Natural killer cell (primary cell): ENCODE measurements around the gene USP14. TPM values are rescaled to one million over a fixed set of nuclear protein-coding genes. Genes with fewer than 3 reads are reported as not detected.

ENCODE experiments used
- ATAC-seq, 3 donors: fragments of 150-1000 bp in 2 of 3; fragments of 200-7000 bp in 1 of 3; cut with Tn5 transposase; 1 replicate in 1 of 3; 2 replicates in 2 of 3; pipeline ENCODE4 v1.10.0; 2021; ENCODE audit warnings: mild to moderate bottlenecking in 2 of 3, moderate library complexity in 2 of 3
- DNase-seq, 2 donors: peaks; one replicate each; pipeline versions ENCODE4 v3.0.0 to v3.0.0-alpha.2; 2013 to 2021; ENCODE audit warnings: mixed read lengths in 1 of 2
- H3K27ac ChIP-seq: one replicate; pipeline ENCODE4 v1.5.1; 2013; ENCODE audit warnings: mild to moderate bottlenecking, low read length
- H3K27me3 ChIP-seq: one replicate; pipeline ENCODE4 v1.6.1; 2013; ENCODE audit warnings: low read length; ENCODE audit not compliant: control insufficient read depth, insufficient read depth
- H3K36me3 ChIP-seq: one replicate; pipeline ENCODE4 v1.6.1; 2013; ENCODE audit warnings: low read length; ENCODE audit not compliant: control insufficient read depth, insufficient read depth
- H3K4me1 ChIP-seq: one replicate; pipeline ENCODE4 v1.6.1; 2013; ENCODE audit warnings: low read length; ENCODE audit not compliant: control insufficient read depth, insufficient read depth
- H3K4me3 ChIP-seq: one replicate; pipeline ENCODE4 v1.5.1; 2013; ENCODE audit warnings: low read length
- H3K9me3 ChIP-seq: one replicate; pipeline ENCODE4 v1.6.1; 2013; ENCODE audit warnings: low read length; ENCODE audit not compliant: control insufficient read depth, insufficient read depth
- H3K27ac Mint-ChIP-seq, 2 donors: one replicate each; pipeline ENCODE4 v1.8.0; 2022; ENCODE audit warnings: mild to moderate bottlenecking in 2 of 2, mixed read lengths in 2 of 2, moderate library complexity in 1 of 2
- H3K27me3 Mint-ChIP-seq, 2 donors: one replicate each; pipeline ENCODE4 v1.8.0; 2022; ENCODE audit warnings: low read depth in 2 of 2, mixed read lengths in 2 of 2
- H3K36me3 Mint-ChIP-seq: one replicate; pipeline ENCODE4 v1.8.0; 2022; ENCODE audit warnings: mixed read lengths
- H3K4me1 Mint-ChIP-seq, 2 donors: one replicate each; pipeline ENCODE4 v1.8.0; 2022; ENCODE audit warnings: mixed read lengths in 2 of 2
- H3K4me3 Mint-ChIP-seq: one replicate; pipeline ENCODE4 v1.8.0; 2022; ENCODE audit warnings: mild to moderate bottlenecking, moderate library complexity, mixed read lengths
- H3K9me3 Mint-ChIP-seq, 2 donors: one replicate each; pipeline ENCODE4 v1.8.0; 2022; ENCODE audit warnings: mixed read lengths in 2 of 2
- WGBS: methylation state at CpG from one replicate; pipeline ENCODE4 v1.1.7; 2013; ENCODE audit warnings: missing lambda C conversion rate; ENCODE audit not compliant: insufficient coverage; 5-methylcytosine and 5-hydroxymethylcytosine counted together
- intact Hi-C: fragments of 100-400 bp; cut with micrococcal nuclease; formaldehyde crosslinking; loops from one replicate; pipeline ENCODE4 v1.14.2; 2022
- total RNA-seq, 4 donors: library from RNA; stranded (reverse); fragments of 120-200 nt in 1 of 4; gene quantifications; one replicate each; pipeline versions ENCODE4 v1.2.3 to v1.2.4, GENCODE V29; 2013 to 2022
- TF ChIP-seq, protein P1 (sequence below): fragments of 200-600 bp; IDR thresholded peaks from one replicate; pipeline ENCODE4 v1.8.0; 2022; ENCODE audit warnings: antibody characterized with exemption

USP14 gene
- total RNA-seq, 3 donors from 2014 or later (not counting 1 experiment from before 2014, with no cell fraction given), result 48.4 to 56.8 (median 50.8) TPM

DNA sequence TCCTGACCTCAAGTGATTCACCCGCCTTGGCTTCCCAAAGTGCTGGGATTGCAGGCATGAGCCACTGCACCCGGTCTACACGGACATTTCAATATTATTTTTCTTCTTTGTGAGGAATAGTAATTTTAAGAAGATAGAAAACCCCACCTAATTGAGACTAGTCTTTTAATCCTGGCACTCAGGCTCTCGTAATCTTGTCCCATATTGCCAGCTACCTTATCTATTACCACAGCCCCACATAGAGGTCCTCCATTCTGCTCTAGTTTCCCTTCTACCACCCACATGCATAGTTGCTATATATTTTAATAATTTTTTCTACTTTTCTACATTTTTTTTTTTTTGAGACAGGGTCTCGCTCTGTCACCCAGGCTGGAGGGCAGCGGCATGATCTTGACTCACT, 9.5 kb upstream of the USP14 start:
- no peaks in the 10 kb centered on the region for H3K36me3 ChIP-seq
- peaks cover 2% of the 10 kb centered on the region for H3K27me3 ChIP-seq
- DNase-seq (no peak), ATAC-seq (no peak)
- H3K27ac ChIP-seq, result no peak overlapping the region
- Mint-ChIP-seq H3K4me1 (no peaks in the 10 kb centered on the region), H3K27me3 (peaks cover 11% of the 10 kb centered on the region in 2 donors), H3K4me3 (no peak overlapping the region), H3K9me3 (no peaks in the 10 kb centered on the region), H3K27ac (no peak overlapping the region), H3K36me3 (no peaks in the 10 kb centered on the region)
- TF ChIP-seq, protein P1, sequence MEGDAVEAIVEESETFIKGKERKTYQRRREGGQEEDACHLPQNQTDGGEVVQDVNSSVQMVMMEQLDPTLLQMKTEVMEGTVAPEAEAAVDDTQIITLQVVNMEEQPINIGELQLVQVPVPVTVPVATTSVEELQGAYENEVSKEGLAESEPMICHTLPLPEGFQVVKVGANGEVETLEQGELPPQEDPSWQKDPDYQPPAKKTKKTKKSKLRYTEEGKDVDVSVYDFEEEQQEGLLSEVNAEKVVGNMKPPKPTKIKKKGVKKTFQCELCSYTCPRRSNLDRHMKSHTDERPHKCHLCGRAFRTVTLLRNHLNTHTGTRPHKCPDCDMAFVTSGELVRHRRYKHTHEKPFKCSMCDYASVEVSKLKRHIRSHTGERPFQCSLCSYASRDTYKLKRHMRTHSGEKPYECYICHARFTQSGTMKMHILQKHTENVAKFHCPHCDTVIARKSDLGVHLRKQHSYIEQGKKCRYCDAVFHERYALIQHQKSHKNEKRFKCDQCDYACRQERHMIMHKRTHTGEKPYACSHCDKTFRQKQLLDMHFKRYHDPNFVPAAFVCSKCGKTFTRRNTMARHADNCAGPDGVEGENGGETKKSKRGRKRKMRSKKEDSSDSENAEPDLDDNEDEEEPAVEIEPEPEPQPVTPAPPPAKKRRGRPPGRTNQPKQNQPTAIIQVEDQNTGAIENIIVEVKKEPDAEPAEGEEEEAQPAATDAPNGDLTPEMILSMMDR, result no peak
- no peaks in the 10 kb centered on the region for H3K9me3 ChIP-seq
- 80% methylated on average over 3 of the region's 6 CpGs for WGBS
- no peaks in the 10 kb centered on the region for H3K4me1 ChIP-seq
- no peak overlapping the region for H3K4me3 ChIP-seq
- intact Hi-C loops, result no loop called here

DNA sequence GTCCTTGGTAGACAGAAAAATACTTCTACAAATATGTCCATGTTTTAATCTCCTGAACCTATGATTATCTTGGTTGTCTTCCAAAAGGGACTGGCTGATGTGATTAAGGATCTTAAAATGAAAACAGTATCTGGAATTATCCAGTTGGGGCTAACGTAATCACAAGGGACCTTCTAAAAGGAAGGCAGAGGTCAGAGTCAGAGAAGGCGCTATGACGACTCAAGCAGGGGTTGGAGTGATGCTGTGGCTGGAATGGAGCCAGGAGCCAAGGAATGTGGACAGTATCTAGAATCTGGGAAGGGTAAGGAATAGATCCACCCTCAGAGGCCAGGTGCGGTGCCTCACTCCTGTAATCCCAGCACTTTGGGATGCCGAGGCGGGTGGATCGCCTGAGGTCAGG, 4.2 kb upstream of the USP14 start:
- Mint-ChIP-seq H3K36me3 (no peaks in the 10 kb centered on the region), H3K4me1 (peaks cover 3 to 6% of the 10 kb centered on the region in 2 donors), H3K27ac (no peak overlapping the region), H3K9me3 (no peaks in the 10 kb centered on the region), H3K4me3 (no peak overlapping the region), H3K27me3 (peaks cover 9 to 11% of the 10 kb centered on the region in 2 donors)
- Histone ChIP-seq H3K4me1 (peaks cover 6% of the 10 kb centered on the region), H3K9me3 (no peaks in the 10 kb centered on the region), H3K27ac (no peak overlapping the region), H3K4me3 (no peak overlapping the region), H3K36me3 (no peaks in the 10 kb centered on the region), H3K27me3 (peaks cover 2% of the 10 kb centered on the region)
- intact Hi-C loops, result no loop called here
- ATAC-seq (no peak), DNase-seq (no peak)
- TF ChIP-seq, protein P1, result no peak
- WGBS, result 94% methylated on average over 7 of the region's 7 CpGs

DNA sequence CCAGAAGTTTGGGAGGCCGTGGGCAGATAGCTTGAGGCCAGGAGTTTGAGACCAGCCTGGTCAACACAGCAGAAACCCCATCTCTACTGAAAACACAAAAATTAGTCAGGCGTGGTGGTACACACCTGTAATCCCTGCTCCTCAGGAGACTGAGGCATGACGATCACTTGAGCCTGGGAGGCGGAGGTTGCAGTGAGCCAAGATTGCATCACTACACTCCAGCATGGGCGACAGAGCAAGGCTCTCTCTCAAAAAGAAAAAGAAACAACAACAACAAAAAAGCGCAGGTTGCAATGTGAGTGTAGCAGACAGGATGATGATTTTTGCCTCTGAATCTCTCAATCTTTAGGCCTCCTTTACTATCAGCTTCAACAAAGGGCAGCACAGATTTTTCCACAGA, 2.7 kb upstream of the USP14 start:
- Mint-ChIP-seq H3K27ac (no peak overlapping the region), H3K4me3 (no peak overlapping the region), H3K4me1 (peaks cover 14% of the 10 kb centered on the region in 2 donors), H3K27me3 (no peaks in the 10 kb centered on the region), H3K36me3 (no peaks in the 10 kb centered on the region), H3K9me3 (no peaks in the 10 kb centered on the region)
- Histone ChIP-seq H3K4me1 (peaks cover 13% of the 10 kb centered on the region), H3K36me3 (no peaks in the 10 kb centered on the region), H3K27me3 (no peaks in the 10 kb centered on the region), H3K27ac (no peak overlapping the region), H3K9me3 (no peaks in the 10 kb centered on the region), H3K4me3 (no peak overlapping the region)
- DNase-seq (no peak), ATAC-seq (no peak)
- intact Hi-C loops, result no loop called here
- TF ChIP-seq, protein P1, result no peak
- WGBS, result 96% methylated on average over 5 of the region's 6 CpGs

DNA sequence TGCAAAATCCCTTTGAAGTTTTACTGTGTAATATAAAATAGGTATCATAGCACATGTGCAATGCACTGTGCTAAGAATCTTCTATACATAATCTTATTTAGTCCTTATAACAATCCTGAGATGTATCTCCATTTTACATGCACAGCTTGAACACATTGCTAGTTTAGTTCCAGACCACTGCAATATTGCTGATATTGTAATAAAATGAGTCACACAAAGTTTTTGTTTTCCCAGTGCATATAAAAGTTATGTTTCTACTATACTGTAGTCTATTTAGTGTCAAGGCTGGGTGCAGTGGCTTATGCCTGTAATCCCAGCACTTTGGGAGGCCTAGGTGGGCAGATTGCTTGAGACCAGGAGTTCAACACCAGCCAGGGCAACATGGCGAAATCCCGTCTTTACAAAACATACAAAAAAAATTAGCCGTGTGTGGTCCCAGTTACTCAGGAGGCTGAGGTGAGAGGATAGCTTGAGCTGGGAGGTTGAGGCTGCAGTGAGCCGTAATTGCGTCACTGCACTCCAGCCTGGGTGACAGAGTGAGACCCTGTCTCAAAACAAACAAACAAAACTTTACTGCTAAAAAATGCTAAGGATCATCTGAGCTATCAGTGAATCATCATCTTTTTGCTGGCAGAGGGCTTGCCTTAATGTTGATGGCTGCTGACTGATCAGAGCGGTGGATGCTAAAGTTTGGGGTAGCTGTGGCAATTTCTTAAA, 1.7 kb upstream of the USP14 start:
- Histone ChIP-seq H3K27me3 (no peaks in the 10 kb centered on the region), H3K4me1 (peaks cover 13% of the 10 kb centered on the region), H3K27ac (no peak overlapping the region), H3K36me3 (no peaks in the 10 kb centered on the region), H3K9me3 (no peaks in the 10 kb centered on the region), H3K4me3 (no peak overlapping the region)
- no peak for ATAC-seq
- intact Hi-C loops, result no loop called here
- H3K4me1 Mint-ChIP-seq, result peaks cover 21 to 22% of the 10 kb centered on the region in 2 donors
- no peak for DNase-seq
- TF ChIP-seq, protein P1, result no peak
- no peaks in the 10 kb centered on the region for H3K36me3 Mint-ChIP-seq
- H3K27ac Mint-ChIP-seq, result no peak overlapping the region
- WGBS, result 94% methylated on average over 5 of the region's 6 CpGs
- peak overlapping the region; percentile 47 for H3K4me3 Mint-ChIP-seq
- H3K27me3 Mint-ChIP-seq, result no peaks in the 10 kb centered on the region
- H3K9me3 Mint-ChIP-seq, result no peaks in the 10 kb centered on the region
